HCT116 (cell line): ENCODE measurements around the gene RYR2. TPM values are rescaled to one million over a fixed set of nuclear protein-coding genes. Genes with fewer than 3 reads are reported as not detected.
A peak's percentile ranks its signal among the peaks of the same experiment; 100 is the strongest.

Experiments used
- ATAC-seq: fragments of 200-7000 bp; cut with Tn5 transposase; 2 replicates; pipeline ENCODE4 v1.9.1; 2020; ENCODE audit warnings: mild to moderate bottlenecking, moderate library complexity
- BruUV-seq: library from RNA; stranded (reverse); fragments of 400-500 nt; replicated peaks from 2 replicates; lab custom pipeline; 2021; lab: Mats Ljungman, UMichigan
- CTCF ChIA-PET: fragments of 300-600 bp; sonication (Branson Sonifier 250); formaldehyde crosslinking; loops from one replicate; lab custom pipeline; 2021; ENCODE audit warnings: antibody characterized with exemption; lab: Charles Lee
- POLR2A ChIA-PET: fragments of 300-600, 350-600 bp; sonication (Branson Sonifier 250); formaldehyde crosslinking; loops from one replicate; lab custom pipeline; 2021; ENCODE audit warnings: antibody characterized with exemption; lab: Charles Lee
- RAD21 ChIA-PET, 2 experiments: fragments of 300-600 bp; sonication (Branson Sonifier 250); formaldehyde crosslinking; loops; one replicate each; lab custom pipeline; 2023; ENCODE audit warnings: low total read pairs in 2 of 2; ENCODE audit not compliant: uncharacterized antibody in 2 of 2, unreplicated experiment in 2 of 2, low non-redundant PET in 1 of 2; lab: Charles Lee
- DNase-seq: peaks from one replicate; pipeline ENCODE4 v3.0.0-alpha.2; 2010; ENCODE audit warnings: low read depth, low spot score
- H2AFZ ChIP-seq: fragments of 200-600 bp; shearing (Covaris generic), sonication (generic); 2 replicates; pipeline ENCODE4 v1.6.1; 2017; ENCODE audit warnings: low read depth, mixed run types, mixed read lengths, antibody characterized with exemption, low read length; ENCODE audit not compliant: poor library complexity, severe bottlenecking
- H3K27ac ChIP-seq: 2 replicates; pipeline ENCODE4 v1.5.1; 2012; ENCODE audit warnings: low read depth, low read length
- H3K27me3 ChIP-seq: fragments of 200-600 bp; sonication (generic); 2 replicates; pipeline ENCODE4 v1.6.1; 2016; ENCODE audit warnings: mixed run types, low read length, mixed read lengths; ENCODE audit not compliant: insufficient read depth
- H3K36me3 ChIP-seq, 2 experiments: fragments of 200-500 bp in 1 of 2; fragments of 200-600 bp in 1 of 2; sonication (Bioruptor generic) in 1 of 2; sonication (generic) in 1 of 2; 2 replicates each; pipeline versions ENCODE4 v1.5.1 to v1.6.1; 2014 to 2016; ENCODE audit warnings: low read length in 2 of 2, inconsistent platforms in 1 of 2, mixed read lengths in 1 of 2, mixed run types in 1 of 2; ENCODE audit not compliant: insufficient read depth in 2 of 2, control insufficient read depth in 1 of 2
- H3K4me1 ChIP-seq, 2 experiments: fragments of 200-600 bp in 1 of 2; sonication (generic) in 1 of 2; 2 replicates each; pipeline versions ENCODE4 v1.5.1 to v1.6.1; 2012 to 2017; ENCODE audit warnings: low read length in 2 of 2, inconsistent platforms in 1 of 2, mild to moderate bottlenecking in 1 of 2, mixed read lengths in 1 of 2, mixed run types in 1 of 2, moderate library complexity in 1 of 2; ENCODE audit not compliant: insufficient read depth in 2 of 2, control insufficient read depth in 1 of 2
- H3K4me2 ChIP-seq: fragments of 200-600 bp; sonication (generic); 2 replicates; pipeline ENCODE4 v1.6.1; 2017; ENCODE audit warnings: mixed run types, low read length, mixed read lengths
- H3K4me3 ChIP-seq, 2 experiments: fragments of 200-600 bp in 1 of 2; sonication (generic) in 1 of 2; replicated peaks in 1 of 2; 2 replicates each; pipeline ENCODE4 v1.5.1; 2011 to 2016; ENCODE audit warnings: low read length in 2 of 2, control low read depth in 1 of 2, low read depth in 1 of 2, mild to moderate bottlenecking in 1 of 2, mixed read lengths in 1 of 2, mixed run types in 1 of 2
- H3K79me2 ChIP-seq: fragments of 200-600 bp; sonication (generic); 2 replicates; pipeline ENCODE4 v1.6.1; 2017; ENCODE audit warnings: mild to moderate bottlenecking, mixed run types, low read length, moderate library complexity, mixed read lengths; ENCODE audit not compliant: insufficient read depth
- H3K9ac ChIP-seq: fragments of 200-600 bp; sonication (generic); 2 replicates; pipeline ENCODE4 v1.6.1; 2016; ENCODE audit warnings: low read length, mixed read lengths
- H3K9me2 ChIP-seq: fragments of 200-600 bp; sonication (generic), shearing (Covaris generic); 2 replicates; pipeline ENCODE4 v1.6.1; 2017; ENCODE audit warnings: mixed run types, mild to moderate bottlenecking, moderate library complexity; ENCODE audit not compliant: insufficient read depth
- H3K9me3 ChIP-seq, 2 experiments: fragments of 200-500 bp in 1 of 2; fragments of 200-600 bp in 1 of 2; sonication (Bioruptor generic) in 1 of 2; sonication (generic) in 1 of 2; 2 replicates each; pipeline ENCODE4 v1.6.1; 2014 to 2017; ENCODE audit warnings: low read length in 2 of 2, mixed read lengths in 2 of 2, inconsistent platforms in 1 of 2, low read depth in 1 of 2, mild to moderate bottlenecking in 1 of 2, mixed run types in 1 of 2, moderate library complexity in 1 of 2; ENCODE audit not compliant: control insufficient read depth in 1 of 2, insufficient read depth in 1 of 2
- H4K20me1 ChIP-seq: fragments of 200-600 bp; sonication (generic), shearing (Covaris generic); 2 replicates; pipeline ENCODE4 v1.6.1; 2017; ENCODE audit warnings: mixed run types, mild to moderate bottlenecking, moderate library complexity; ENCODE audit not compliant: insufficient read depth
- CBX3 ChIP-seq: IDR thresholded peaks from 2 replicates; pipeline ENCODE4 v1.6.1; 2012; ENCODE audit warnings: low read depth
- ELF1 ChIP-seq: IDR thresholded peaks from 2 replicates; pipeline ENCODE4 v1.6.1; 2012; ENCODE audit warnings: low read depth, borderline replicate concordance
- EZH2 ChIP-seq: fragments of 200-600 bp; sonication (generic); IDR thresholded peaks from 2 replicates; pipeline ENCODE4 v1.6.1; 2017; ENCODE audit warnings: antibody characterized with exemption, mixed run types
- JUND ChIP-seq: IDR thresholded peaks from 2 replicates; pipeline ENCODE4 v1.6.1; 2012
- POLR2A ChIP-seq: IDR thresholded peaks from 2 replicates; pipeline ENCODE4 v1.7.0; 2011; ENCODE audit warnings: borderline replicate concordance; ENCODE audit not compliant: insufficient read depth, insufficient read length; ENCODE audit errors: extremely low read depth
- RAD21 ChIP-seq: IDR thresholded peaks from 2 replicates; pipeline ENCODE4 v1.6.1; 2012; ENCODE audit warnings: low read depth, mild to moderate bottlenecking
- SP1 ChIP-seq: IDR thresholded peaks from 2 replicates; pipeline ENCODE4 v1.6.1; 2012; ENCODE audit warnings: low read depth
- SRF ChIP-seq: IDR thresholded peaks from 2 replicates; pipeline ENCODE4 v1.6.1; 2012; ENCODE audit warnings: low read depth
- TCF7L2 ChIP-seq: IDR thresholded peaks from 2 replicates; pipeline ENCODE4 v1.7.0; 2011; ENCODE audit warnings: borderline replicate concordance, inconsistent platforms; ENCODE audit not compliant: insufficient read depth, insufficient read length; ENCODE audit errors: extremely low read depth
- YY1 ChIP-seq: IDR thresholded peaks from 2 replicates; pipeline ENCODE4 v1.6.1; 2011; ENCODE audit warnings: low read length, low read depth, moderate library complexity, mild to moderate bottlenecking; ENCODE audit not compliant: insufficient replicate concordance; ENCODE audit errors: extremely low read depth
- ZNF274 ChIP-seq: fragments of 200-500 bp; sonication (Bioruptor generic); IDR thresholded peaks from 2 replicates; pipeline ENCODE4 v1.6.1; 2014; ENCODE audit warnings: mild to moderate bottlenecking, low read depth, low read length, inconsistent platforms
- intact Hi-C: fragments of 100-400 bp; cut with micrococcal nuclease; formaldehyde crosslinking; loops from 2 replicates; pipeline ENCODE4 v1.10.0; 2022
- total RNA-seq: library from RNA; stranded (reverse); gene quantifications from one replicate; pipeline ENCODE4 v1.2.1, GENCODE V29; 2021; ENCODE audit not compliant: unreplicated experiment
- TF ChIP-seq, protein P1 (sequence below), 3 experiments: fragments of 200-600 bp in 1 of 3; sonication (generic) in 1 of 3; IDR thresholded peaks in 2 of 3; conservative IDR thresholded peaks in 1 of 3; 2 replicates each; pipeline ENCODE4 v1.5.1; 2012 to 2017; ENCODE audit warnings: low read depth in 2 of 3, low read length in 2 of 3, antibody characterized with exemption in 1 of 3, borderline replicate concordance in 1 of 3, control low read depth in 1 of 3, mild to moderate bottlenecking in 1 of 3, mixed read lengths in 1 of 3, mixed run types in 1 of 3, moderate library complexity in 1 of 3; ENCODE audit not compliant: insufficient read depth in 1 of 3
- TF ChIP-seq, protein P2 (sequence below): IDR thresholded peaks from 2 replicates; pipeline ENCODE4 v1.6.1; 2012
- TF ChIP-seq, protein P3 (sequence below): IDR thresholded peaks from 2 replicates; pipeline ENCODE4 v1.6.1; 2012; ENCODE audit warnings: low read depth
- TF ChIP-seq, protein P4 (sequence below): IDR thresholded peaks from 2 replicates; pipeline ENCODE4 v1.6.1; 2012

Gene RYR2
- total RNA-seq, 1 experiment from 2014 or later = 0.02 TPM

- intact Hi-C loops = loop anchor here (2.0 to 10.0 kb wide), 3 partner anchors 372 to 1020 kb away; no protein-coding TSS in a partner anchor
- H3K9me3 ChIP-seq = no peaks in the 10 kb centered on the region
- no TSS peak for BruUV-seq
- no peaks in the 10 kb centered on the region for H3K36me3 ChIP-seq
- H4K20me1 ChIP-seq = no peaks in the 10 kb centered on the region
- ChIA-PET RAD21 (no interaction called here), CTCF (no interaction called here), POLR2A (no interaction called here)
- TF ChIP-seq POLR2A (no peak), ZNF274 (no peak), RAD21 (peak; percentile 39), JUND (no peak)
- TF ChIP-seq, protein P1, sequence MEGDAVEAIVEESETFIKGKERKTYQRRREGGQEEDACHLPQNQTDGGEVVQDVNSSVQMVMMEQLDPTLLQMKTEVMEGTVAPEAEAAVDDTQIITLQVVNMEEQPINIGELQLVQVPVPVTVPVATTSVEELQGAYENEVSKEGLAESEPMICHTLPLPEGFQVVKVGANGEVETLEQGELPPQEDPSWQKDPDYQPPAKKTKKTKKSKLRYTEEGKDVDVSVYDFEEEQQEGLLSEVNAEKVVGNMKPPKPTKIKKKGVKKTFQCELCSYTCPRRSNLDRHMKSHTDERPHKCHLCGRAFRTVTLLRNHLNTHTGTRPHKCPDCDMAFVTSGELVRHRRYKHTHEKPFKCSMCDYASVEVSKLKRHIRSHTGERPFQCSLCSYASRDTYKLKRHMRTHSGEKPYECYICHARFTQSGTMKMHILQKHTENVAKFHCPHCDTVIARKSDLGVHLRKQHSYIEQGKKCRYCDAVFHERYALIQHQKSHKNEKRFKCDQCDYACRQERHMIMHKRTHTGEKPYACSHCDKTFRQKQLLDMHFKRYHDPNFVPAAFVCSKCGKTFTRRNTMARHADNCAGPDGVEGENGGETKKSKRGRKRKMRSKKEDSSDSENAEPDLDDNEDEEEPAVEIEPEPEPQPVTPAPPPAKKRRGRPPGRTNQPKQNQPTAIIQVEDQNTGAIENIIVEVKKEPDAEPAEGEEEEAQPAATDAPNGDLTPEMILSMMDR (IDR thresholded peaks at IDR 0.05 in 2 of 3, conservative IDR thresholded peaks at IDR 0.05 in 1 of 3; ENCODE audit: borderline replicate concordance in 1 of 3, insufficient read depth in 1 of 3, low read depth in 2 of 3, low read length in 2 of 3) = peak; percentile 35 to 80 (median 67); a peak in 5 of 6 replicates
- H3K9ac ChIP-seq = no peak overlapping the region
- peak; percentile 53 for ATAC-seq
- no peak overlapping the region for H3K27ac ChIP-seq
- H3K9me2 ChIP-seq = no peaks in the 10 kb centered on the region
- no peaks in the 10 kb centered on the region for H3K79me2 ChIP-seq
- H2AFZ ChIP-seq = no peak overlapping the region
- H3K27me3 ChIP-seq = no peaks in the 10 kb centered on the region
- H3K4me3 ChIP-seq = no peak overlapping the region
- H3K4me1 ChIP-seq = no peaks in the 10 kb centered on the region
- DNase-seq = peak; percentile 8
- no peak overlapping the region for H3K4me2 ChIP-seq
These were observed 83.0 kb downstream of the RYR2 start for GRCh38 chr1:237124856-237125462.

DNA sequence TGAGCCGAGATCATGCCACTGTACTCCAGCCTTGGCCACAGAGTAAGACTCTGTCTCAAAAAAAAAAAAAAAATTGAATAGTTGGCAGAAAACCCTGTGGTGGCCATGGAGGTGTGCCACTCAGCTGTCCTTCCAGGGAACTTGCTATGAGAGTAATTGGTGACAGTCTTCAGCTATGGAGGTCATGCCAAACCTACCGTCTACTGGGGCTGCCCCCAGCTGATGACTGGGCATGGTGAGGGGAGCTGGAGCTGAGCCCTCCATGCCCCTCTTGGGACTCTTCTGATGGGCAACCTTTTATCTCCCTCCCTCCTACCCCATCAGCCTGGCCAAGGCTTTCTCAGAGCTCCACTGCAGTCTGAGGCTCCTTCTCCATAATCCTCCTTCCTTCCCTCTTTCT, 84.2 kb downstream of the RYR2 start:
- DNase-seq (no peak), ATAC-seq (no peak)
- no peaks in the 10 kb centered on the region for H3K9me3 ChIP-seq
- no TSS peak for BruUV-seq
- no peak overlapping the region for H3K27ac ChIP-seq
- CTCF ChIA-PET = no interaction called here
- H3K4me2 ChIP-seq = no peak overlapping the region
- H2AFZ ChIP-seq = no peak overlapping the region
- intact Hi-C loops = loop anchor here (5.0 to 10.0 kb wide), 2 partner anchors 519 to 1021 kb away; no protein-coding TSS in a partner anchor
- H3K4me3 ChIP-seq = no peak overlapping the region
- RAD21 ChIA-PET = no interaction called here
- no peaks in the 10 kb centered on the region for H3K9me2 ChIP-seq
- no peaks in the 10 kb centered on the region for H3K4me1 ChIP-seq
- H4K20me1 ChIP-seq = no peaks in the 10 kb centered on the region
- H3K36me3 ChIP-seq = no peaks in the 10 kb centered on the region
- H3K27me3 ChIP-seq = no peaks in the 10 kb centered on the region
- no peak overlapping the region for H3K9ac ChIP-seq
- POLR2A ChIA-PET = no interaction called here
- no peaks in the 10 kb centered on the region for H3K79me2 ChIP-seq
- TF ChIP-seq TCF7L2 (no peak), YY1 (no peak), ELF1 (no peak), RAD21 (no peak), SP1 (no peak), EZH2 (no peak), CBX3 (no peak), SRF (no peak)
- TF ChIP-seq, protein P2, sequence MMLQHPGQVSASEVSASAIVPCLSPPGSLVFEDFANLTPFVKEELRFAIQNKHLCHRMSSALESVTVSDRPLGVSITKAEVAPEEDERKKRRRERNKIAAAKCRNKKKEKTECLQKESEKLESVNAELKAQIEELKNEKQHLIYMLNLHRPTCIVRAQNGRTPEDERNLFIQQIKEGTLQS = no peak
- TF ChIP-seq, protein P3, sequence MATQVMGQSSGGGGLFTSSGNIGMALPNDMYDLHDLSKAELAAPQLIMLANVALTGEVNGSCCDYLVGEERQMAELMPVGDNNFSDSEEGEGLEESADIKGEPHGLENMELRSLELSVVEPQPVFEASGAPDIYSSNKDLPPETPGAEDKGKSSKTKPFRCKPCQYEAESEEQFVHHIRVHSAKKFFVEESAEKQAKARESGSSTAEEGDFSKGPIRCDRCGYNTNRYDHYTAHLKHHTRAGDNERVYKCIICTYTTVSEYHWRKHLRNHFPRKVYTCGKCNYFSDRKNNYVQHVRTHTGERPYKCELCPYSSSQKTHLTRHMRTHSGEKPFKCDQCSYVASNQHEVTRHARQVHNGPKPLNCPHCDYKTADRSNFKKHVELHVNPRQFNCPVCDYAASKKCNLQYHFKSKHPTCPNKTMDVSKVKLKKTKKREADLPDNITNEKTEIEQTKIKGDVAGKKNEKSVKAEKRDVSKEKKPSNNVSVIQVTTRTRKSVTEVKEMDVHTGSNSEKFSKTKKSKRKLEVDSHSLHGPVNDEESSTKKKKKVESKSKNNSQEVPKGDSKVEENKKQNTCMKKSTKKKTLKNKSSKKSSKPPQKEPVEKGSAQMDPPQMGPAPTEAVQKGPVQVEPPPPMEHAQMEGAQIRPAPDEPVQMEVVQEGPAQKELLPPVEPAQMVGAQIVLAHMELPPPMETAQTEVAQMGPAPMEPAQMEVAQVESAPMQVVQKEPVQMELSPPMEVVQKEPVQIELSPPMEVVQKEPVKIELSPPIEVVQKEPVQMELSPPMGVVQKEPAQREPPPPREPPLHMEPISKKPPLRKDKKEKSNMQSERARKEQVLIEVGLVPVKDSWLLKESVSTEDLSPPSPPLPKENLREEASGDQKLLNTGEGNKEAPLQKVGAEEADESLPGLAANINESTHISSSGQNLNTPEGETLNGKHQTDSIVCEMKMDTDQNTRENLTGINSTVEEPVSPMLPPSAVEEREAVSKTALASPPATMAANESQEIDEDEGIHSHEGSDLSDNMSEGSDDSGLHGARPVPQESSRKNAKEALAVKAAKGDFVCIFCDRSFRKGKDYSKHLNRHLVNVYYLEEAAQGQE = no peak
- TF ChIP-seq, protein P4, sequence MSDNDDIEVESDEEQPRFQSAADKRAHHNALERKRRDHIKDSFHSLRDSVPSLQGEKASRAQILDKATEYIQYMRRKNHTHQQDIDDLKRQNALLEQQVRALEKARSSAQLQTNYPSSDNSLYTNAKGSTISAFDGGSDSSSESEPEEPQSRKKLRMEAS = no peak
